HG02571 (cell line): Measurements from ENCODE around the gene SYT1.
"Not testable (repeated sequence)": the region's sequence is repeated elsewhere in the genome, so short reads cannot be mapped to it uniquely, and the experiment has no call there.

Experiments used
- ATAC-seq: cut with Tn5 transposase; IDR thresholded peaks from one replicate; pipeline ENCODE4 v1.9.1; 2021; ENCODE audit warnings: mild to moderate bottlenecking, moderate library complexity; ENCODE audit not compliant: unreplicated experiment

Gene SYT1

DNA sequence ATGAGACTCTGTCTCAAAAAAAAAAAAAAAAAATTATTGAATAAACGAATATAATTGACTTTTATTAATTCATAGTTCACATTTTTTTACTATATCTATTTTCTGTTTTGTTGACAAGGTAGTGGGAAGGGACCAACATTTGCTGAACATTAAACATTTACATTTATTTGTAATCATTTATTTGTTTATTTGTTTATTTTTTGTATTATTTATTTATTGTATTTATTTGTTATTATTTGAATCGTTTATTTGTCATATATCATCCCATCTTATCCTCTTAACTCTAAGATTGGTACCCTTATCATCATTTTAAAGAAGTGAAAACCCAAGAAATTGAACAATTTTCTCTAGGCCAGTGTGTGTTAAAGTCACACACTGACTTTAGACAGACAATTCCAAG, 101.5 kb downstream of the SYT1 start:
- ATAC-seq = no peak

DNA sequence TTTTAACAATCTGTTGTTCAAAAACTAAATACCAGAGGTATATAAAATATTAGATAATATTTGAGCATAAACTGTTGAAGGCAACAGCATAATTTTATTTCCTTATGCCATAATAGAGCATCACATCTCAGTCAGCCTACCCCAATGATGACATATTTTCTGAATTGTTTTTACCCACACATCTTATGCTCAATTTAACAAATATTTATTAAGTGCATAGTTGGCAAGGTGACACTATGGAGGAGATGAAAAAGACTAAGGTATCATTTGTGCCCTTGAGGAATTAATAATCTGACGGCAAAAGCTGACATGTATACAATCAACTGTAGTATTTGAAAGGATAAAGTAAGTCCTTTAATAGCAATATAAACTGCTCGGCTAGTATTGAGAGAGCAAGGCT, 102.4 kb downstream of the SYT1 start:
- no peak for ATAC-seq

DNA sequence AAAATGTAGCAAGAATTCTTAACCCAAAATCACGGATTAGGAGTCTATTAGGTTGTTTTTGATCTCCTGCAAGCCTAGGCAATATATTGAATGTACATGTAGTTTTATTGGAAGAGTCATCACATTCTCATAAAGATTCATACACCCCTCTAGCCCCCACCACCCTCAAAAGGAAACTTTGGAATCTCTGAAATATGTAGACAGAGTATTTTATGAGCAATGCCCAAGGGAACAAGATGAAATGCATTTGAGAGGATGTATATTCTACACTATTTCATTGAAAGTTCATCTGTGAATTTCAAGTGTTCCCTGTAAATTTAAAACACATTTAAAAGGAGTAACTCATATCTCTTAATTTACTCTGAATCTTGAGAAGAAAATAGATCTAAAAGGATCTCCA, 103.7 kb downstream of the SYT1 start:
- no peak for ATAC-seq

DNA sequence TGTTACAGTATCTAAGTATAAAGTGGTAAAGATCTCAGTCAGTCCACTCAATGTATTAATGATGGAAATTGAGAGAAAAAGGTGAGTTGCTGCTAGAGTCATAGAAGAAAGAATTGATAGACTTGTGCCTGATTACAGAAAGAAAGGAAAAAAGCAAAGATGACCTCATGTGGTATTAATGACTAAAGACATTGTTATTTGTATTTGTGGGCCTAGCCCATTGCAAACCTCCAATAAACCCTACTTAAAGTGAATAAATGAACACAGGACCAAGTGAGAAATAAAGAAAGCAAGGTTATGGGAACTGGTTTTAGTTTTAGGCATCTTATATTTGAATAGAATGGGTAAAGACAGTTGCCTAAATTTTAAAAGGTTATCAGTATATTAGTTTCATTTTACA, 105.5 kb downstream of the SYT1 start:
- no peak for ATAC-seq

DNA sequence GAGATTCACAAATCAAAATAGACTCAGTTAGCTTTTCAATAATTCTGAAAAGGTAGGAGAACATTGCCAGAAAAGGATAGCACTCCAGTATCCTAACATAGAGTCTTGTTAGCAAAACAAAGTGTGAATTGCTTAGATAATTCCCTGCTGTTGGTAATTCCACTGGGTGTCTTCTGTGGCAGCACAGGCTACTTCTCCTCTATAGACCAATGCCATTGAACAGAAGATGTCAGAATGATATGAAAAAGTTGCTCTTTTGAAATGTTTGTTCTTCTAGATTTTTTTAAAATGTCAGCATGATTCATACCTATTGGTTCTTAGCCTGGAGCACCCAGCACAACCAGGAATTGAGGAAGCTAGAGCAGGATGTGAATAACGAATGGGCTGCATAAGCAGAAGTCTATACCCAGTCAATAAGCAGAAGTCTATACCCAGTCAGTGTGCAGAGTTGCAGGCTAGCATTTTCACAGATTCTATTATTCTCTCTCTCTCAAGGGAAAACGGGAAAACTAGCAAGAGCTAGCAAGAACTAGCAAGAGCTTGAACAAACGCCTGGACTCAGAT, 112.8 kb downstream of the SYT1 start:
- no peak for ATAC-seq

DNA sequence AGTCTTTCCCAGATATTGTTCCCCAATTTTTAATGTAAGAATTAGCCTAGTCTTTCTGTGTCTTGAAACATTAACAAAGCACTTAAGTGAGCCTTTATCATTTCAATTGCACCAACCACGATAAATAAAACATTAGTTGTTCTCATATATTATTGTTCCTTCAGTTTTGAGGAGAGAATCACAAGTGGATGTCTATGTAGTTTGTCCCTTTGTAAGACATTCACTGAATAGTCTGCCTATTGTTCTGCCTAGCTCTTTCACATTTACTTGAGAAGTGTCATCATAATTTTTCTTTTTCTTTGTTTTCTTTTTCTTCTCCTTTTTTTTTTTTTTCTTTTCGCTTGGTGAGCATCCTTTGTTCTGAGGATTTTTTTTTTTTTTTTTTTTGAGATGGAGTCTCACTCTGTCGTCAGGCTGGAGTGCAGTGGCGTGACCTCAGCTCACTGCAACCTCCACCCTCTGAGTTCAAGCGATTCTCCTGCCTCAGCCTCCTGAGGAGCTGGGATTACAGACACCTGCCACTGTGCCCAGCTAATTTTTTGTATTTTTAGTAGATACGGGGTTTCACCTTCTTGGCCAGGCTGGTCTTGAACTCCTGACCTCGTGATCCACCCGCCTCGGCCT, 129.7 kb downstream of the SYT1 start:
- ATAC-seq = no peak

DNA sequence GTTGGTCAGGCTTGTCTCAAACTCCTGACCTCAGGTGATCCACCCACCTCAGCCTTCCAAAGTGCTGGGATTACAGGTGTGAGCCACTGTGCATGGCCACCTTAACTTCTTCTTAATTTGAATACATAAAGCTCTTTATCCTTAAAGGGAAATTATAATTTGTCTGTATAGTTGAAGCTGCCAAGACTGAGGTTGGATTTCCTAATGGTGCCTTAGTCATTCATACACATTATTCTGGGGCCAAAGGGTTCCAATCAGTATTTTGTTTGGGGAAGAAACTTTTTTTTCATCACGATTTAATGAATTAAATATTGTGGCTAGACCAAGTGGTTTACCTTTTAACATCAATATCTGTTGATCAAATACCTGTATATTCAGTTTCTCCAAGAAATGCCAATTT, 135.9 kb downstream of the SYT1 start:
- ATAC-seq = no peak

DNA sequence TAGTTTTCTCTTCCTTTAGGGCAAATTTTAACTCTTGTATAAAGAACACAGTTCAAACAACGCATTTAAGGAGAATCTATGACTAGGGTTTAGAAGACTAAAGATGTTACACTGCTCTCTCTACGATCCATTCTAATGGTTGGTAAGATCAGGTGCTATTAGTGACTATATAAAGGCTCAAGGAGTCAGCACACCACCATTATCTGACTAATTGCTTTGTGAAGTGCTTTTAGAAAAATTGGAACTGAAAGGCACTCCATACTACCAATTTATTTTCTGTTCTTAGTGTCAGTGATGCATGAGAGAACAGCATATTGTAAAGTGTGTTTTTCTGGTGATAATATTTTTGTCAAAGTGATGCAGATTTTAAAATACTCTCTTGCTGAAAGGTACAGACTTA, 136.8 kb downstream of the SYT1 start:
- ATAC-seq = no peak

DNA sequence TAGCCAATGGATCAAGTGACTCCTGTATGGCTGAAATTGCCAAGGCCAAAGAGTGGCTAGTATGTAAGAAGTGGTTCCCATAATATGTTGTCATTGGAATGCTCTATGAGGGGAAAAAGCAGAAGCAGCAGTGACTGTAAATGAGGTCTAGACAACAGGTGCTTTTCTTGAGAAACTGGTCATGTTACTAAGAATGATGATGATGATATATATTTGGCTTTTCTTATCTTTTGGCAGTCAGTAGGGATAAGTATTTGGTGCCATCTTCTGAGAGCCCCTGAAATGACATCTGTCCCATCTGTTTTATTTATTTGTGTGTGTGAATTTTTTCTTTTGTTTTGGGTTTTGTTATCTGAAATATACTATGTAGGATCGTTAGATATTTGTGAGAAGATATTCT, 141.7 kb downstream of the SYT1 start:
- ATAC-seq = no peak

DNA sequence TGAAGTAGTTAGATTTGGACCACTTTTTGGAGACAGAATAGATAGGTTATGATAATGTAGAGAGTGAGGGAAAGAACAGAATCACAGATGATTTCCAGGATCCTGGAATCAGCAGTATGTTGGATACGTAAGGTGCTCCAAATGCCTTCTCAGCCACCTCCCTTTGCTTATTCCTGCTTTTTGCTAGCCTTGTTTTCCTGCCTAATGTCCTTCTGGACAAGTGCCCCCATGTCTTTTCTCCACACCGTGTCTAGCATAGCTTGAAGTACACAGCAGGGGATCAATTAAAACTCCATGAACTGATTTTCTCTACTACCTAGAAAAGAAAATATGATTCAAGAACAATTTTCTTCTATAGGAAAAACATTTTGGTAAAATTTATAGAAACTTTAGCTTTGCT, 144.0 kb downstream of the SYT1 start:
- ATAC-seq = no peak

DNA sequence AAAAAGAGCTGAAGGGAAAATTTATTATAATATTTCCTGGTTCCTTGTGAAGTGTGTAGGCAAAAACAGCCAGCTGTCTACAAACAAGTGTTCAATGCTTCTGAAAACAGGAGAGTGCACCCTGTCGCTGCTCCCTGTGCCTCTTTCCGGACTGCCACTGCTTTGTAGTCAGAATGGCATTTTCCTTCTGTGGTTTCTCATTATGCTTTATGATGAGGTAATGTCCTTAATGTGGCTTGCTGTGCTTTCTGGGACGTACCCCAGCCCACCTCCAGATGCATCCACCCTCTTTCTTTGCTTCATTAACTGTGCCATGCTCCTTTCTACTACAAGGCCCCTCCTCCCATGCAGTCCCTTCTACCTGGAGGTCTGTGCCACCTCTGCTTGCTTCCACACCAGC, 148.1 kb downstream of the SYT1 start:
- no peak for ATAC-seq

DNA sequence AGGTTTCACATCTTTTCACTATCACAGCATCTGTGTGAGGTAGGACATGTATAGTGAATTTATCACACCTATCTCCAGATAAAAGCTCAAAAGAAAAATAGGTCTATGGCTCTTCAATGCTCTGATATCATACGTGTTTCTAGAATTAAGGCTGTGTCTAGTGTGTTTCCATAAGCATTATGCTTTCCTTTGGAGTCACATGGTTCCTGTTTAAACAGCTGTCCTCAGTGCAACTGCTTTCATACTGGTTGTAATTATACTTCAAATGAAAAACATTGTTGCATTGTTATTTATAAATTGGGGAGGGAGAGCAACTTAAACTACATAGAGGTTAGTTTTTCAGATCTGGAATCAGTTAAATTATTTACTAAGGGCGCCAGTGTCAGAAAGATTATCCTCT, 151.6 kb downstream of the SYT1 start:
- ATAC-seq = no peak

DNA sequence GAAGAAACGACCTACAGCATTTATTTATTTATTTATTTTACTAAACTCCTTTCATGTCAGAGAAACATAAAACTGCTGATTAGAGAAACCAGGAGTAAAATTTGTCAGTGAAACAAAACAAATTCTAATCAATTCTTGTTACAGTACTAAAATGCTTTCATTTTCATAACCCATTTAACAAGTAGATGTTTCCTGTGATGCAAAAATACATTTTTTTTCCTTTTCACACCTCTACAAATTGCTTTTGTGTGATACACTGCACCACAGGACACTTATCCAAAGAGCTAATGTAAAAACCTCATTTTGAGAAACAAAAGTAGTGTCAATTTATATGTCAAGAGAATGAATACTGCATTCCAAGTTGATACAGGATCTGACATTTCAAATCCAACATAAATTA, 155.1 kb downstream of the SYT1 start:
- ATAC-seq = no peak

DNA sequence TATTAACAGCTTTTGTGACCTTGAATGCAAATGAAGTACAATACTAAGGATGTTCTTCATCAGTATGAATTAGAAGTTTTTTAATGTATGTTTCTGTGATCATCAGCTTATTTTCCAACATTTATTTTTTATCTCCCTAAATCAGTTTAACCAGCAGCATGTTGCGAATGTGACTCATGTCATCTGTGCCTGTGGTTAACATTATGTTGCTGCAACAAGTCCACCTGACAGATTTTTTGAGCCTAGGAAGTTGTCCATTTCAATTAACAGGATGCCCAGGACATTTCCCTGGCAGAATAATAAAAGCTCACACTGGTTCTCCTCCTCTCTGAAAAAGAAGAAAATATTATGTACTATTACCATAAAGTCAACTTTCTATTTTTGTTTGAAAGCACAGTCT, 155.5 kb downstream of the SYT1 start:
- ATAC-seq = no peak

DNA sequence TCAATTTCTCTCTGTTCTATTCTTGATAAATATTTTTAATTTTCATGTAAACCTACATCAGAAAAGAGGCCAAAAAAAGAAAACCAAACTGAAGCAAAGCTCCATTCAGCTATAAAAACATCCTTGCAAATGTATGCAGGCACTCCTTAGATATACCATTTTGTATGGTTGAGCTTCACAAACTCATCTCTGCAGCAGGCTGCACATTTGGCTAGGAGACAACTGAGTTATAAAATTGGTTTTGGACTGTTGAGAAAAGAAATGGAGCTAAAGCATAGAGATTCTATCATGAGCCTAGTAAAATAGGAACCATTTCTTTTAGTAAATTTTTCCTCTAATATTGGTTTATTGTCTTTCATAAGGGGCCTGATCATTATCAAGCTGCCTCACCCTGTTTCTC, 156.4 kb downstream of the SYT1 start:
- ATAC-seq = no peak

DNA sequence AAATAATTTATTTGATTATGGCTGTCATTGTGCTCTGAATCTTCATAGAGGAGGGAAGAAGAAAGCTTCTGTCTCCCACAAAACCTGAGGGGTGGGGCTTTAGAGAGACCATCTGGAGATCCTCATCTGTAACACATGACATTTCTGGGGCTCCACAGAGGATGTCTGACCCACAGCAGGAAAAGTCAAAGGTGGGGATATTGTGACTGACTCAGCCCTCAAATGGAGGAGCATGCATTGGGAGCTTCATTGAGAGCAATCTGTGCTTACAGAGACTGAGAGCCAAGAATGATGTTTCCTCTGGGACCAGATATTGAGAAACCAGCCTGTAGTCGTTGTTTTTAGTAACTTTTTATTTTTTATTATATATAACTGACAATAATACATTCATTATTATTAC, 158.7 kb downstream of the SYT1 start:
- ATAC-seq = no peak

DNA sequence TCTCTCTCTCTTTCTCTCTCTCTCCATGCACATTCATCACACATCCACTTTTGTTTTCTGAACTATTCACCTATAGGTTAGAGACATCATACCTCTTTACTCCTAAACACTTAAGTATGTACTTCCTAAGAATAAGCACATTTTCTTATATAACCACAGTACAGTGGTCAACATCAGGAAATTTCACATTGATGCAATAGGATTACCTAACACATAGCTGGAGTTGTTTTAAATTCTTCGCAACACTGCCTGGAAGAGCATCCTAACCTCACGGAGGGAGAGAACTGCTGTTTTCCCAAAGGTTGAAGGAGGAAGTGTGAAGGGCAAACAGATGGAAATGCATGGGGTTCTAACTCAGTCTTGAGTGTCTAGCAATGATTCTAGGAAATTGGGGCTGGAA, 159.2 kb downstream of the SYT1 start:
- no peak for ATAC-seq

DNA sequence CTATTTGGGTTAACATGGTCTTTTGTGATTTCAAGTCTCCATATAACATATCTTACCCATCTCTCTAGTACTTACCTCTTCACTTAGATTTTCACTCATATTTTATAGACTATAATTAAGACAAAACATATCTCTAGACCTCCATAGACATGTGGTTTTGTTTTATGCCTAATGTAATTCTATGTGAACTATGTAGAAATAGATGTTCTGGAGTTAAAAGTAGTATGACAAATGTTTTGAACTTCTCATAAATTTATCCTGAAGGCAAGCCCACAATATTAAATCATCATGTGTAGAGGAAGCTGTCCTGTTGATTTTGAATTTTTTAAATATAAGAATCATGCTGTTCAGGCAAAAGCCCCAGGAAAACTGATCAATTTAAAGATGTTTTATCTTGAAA, 169.2 kb downstream of the SYT1 start:
- no peak for ATAC-seq

DNA sequence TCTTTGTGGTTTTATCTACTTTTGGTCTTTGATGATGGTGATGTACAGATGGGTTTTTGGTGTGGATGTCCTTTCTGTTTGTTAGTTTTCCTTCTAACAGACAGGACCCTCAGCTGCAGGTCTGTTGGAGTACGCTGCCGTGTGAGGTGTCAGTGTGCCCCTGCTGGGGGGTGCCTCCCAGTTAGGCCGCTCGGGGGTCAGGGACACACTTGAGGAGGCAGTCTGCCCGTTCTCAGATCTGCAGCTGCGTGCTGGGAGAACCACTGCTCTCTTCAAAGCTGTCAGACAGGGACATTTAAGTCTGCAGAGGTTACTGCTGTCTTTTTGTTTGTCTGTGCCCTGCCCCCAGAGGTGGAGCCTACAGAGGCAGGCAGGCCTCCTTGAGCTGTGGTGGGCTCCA, 180.2 kb downstream of the SYT1 start:
- not testable (repeated sequence) for ATAC-seq

DNA sequence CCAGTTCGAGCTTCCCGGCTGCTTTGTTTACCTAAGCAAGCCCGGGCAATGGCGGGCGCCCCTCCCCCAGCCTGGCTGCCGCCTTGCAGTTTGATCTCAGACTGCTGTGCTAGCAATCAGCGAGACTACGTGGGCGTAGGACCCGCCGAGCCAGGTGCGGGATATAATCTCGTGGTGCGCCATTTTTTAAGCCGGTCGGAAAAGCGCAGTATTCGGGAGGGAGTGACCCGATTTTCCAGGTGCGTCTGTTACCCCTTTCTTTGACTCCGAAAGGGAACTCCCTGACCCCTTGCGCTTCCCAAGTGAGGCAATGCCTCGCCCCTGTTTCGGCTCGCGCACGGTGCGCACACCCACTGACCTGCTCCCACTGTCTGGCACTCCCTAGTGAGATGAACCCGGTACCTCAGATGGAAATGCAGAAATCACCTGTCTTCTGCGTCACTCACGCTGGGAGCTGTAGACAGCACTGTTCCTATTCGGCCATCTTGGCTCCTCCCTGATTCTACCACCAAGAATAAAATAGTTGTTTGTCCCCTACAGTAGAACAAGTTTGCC, 180.7 kb downstream of the SYT1 start:
- not testable (repeated sequence) for ATAC-seq

DNA sequence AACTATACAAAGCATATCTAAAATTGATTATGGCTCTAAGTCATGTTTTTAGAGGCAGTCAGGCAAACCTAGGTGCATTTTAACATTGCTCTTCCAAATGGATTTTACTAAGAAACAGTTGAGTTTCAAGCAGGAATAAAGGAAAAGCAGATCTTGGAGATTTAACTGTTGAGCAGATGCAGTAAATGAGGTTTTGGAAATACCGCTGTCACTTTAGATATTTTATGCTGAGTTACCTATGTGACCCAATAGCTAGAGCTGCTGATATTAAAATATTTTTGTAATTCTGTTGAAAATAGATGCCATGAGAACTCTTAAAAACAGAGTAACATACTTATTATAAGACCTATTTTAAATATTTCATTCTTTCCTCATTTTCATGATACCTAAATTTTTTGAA, 181.4 kb downstream of the SYT1 start:
- no peak for ATAC-seq

DNA sequence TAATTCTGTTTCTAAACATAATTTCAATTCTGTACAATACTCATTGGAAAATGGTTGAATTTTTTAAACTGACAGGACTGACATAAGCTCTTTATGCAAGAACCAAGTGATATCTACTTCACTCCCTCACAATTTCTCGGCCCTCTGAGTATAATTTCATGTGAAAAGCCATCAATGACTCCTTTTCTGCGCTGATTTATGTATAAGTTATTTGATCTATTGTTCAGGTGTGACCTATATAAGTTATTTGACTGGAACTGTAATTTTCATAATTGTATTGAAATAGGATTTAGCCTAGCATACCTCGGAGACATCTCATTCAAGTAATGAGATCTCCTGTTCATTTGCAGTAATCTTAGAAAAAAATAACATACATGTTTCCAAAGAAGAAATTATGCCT, 184.4 kb downstream of the SYT1 start:
- no peak for ATAC-seq

DNA sequence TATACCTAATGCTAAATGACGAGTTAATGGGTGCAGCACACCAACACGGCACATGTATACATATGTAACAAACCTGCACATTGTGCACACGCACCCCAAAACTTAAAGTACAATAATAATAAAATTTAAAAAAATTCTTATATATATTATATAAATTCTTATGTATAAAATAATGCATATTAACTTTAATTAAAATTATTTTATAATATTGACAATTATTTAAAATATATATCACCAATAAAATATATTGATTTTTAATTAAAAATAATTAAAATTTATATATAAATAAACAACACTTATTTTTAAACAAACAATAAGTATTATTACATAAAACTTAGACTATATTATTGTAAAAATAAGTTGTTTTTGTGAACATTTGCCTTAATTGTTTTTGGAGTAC, 188.8 kb downstream of the SYT1 start:
- ATAC-seq = no peak
